HEK293 (cell line): ENCODE measurements around the gene SYNPR.

Source experiments
- CTCF ChIA-PET: fragments of 350-600 bp; formaldehyde crosslinking; extraction: SDS; loops from one replicate; lab custom pipeline; 2021; ENCODE audit warnings: antibody characterized with exemption; lab: Yijun Ruan, JAX
- POLR2A ChIA-PET: fragments of 300-600 bp; formaldehyde crosslinking; extraction: SDS; loops from one replicate; lab custom pipeline; 2020; ENCODE audit warnings: antibody characterized with exemption, inconsistent platforms; lab: Yijun Ruan, JAX
- H3K27ac ChIP-seq: fragments of 200-500 bp; sonication (Bioruptor generic); 2 replicates; pipeline ENCODE4 v1.5.1; 2014; ENCODE audit warnings: low read depth, low read length, control low read depth, inconsistent platforms; ENCODE audit errors: extremely low read depth
- H3K36me3 ChIP-seq, 2 experiments: fragments of 200-500 bp in 1 of 2; sonication (Bioruptor generic) in 1 of 2; 1 replicate in 1 of 2; 2 replicates in 1 of 2; pipeline ENCODE4 v1.5.1; 2014 to 2017; ENCODE audit warnings: inconsistent platforms in 2 of 2, low read length in 2 of 2; ENCODE audit not compliant: control insufficient read depth in 2 of 2, insufficient read depth in 1 of 2
- H3K4me1 ChIP-seq: fragments of 200-500 bp; sonication (Bioruptor generic); 2 replicates; pipeline ENCODE4 v1.5.1; 2014; ENCODE audit warnings: mild to moderate bottlenecking, low read length, inconsistent platforms; ENCODE audit not compliant: control insufficient read depth, insufficient read depth
- H3K4me3 ChIP-seq: 2 replicates; pipeline ENCODE4 v1.5.1; 2011; ENCODE audit warnings: low read depth, mild to moderate bottlenecking, control low read depth, low read length, moderate library complexity
- H3K9me3 ChIP-seq: fragments of 200-500 bp; sonication (Bioruptor generic); 2 replicates; pipeline ENCODE4 v1.5.1; 2014; ENCODE audit warnings: low read depth, low read length, inconsistent platforms; ENCODE audit not compliant: control insufficient read depth, insufficient read depth
- BCL11B ChIP-seq: fragments of 450-650 bp; formaldehyde crosslinking; IDR thresholded peaks from 2 replicates; pipeline ENCODE4 v1.5.1; 2016; ENCODE audit warnings: low read depth, missing biosample characterization, missing genetic modification characterization
- GLI2 ChIP-seq: fragments of 450-650 bp; formaldehyde crosslinking; IDR thresholded peaks from 2 replicates; pipeline ENCODE4; 2017; ENCODE audit warnings: missing biosample characterization, missing genetic modification characterization, low read depth, borderline replicate concordance
- INSM2 ChIP-seq: fragments of 450-650 bp; formaldehyde crosslinking; IDR thresholded peaks from 2 replicates; pipeline ENCODE4 v1.5.1; 2016; ENCODE audit warnings: missing biosample characterization, missing genetic modification characterization
- OSR2 ChIP-seq: fragments of 450-650 bp; formaldehyde crosslinking; IDR thresholded peaks from 2 replicates; pipeline ENCODE4 v1.5.1; 2016; ENCODE audit warnings: missing biosample characterization, missing genetic modification characterization
- REST ChIP-seq: fragments of 450-650 bp; formaldehyde crosslinking; IDR thresholded peaks from 2 replicates; pipeline ENCODE4 v1.5.1; 2016; ENCODE audit warnings: missing biosample characterization, missing genetic modification characterization
- SP3 ChIP-seq: fragments of 450-650 bp; formaldehyde crosslinking; IDR thresholded peaks from 2 replicates; pipeline ENCODE4 v1.5.1; 2016; ENCODE audit warnings: missing biosample characterization, missing genetic modification characterization
- ZBTB21 ChIP-seq: fragments of 450-650 bp; formaldehyde crosslinking; IDR thresholded peaks from 2 replicates; pipeline ENCODE4 v1.5.1; 2017; ENCODE audit warnings: missing biosample characterization, missing genetic modification characterization
- ZEB2 ChIP-seq: fragments of 450-650 bp; formaldehyde crosslinking; IDR thresholded peaks from 2 replicates; pipeline ENCODE4 v1.5.1; 2016; ENCODE audit warnings: missing biosample characterization, missing genetic modification characterization
- ZNF10 ChIP-seq: fragments of 450-650 bp; formaldehyde crosslinking; IDR thresholded peaks from 2 replicates; pipeline ENCODE4 v1.5.1; 2017; ENCODE audit warnings: missing biosample characterization, missing genetic modification characterization
- ZNF146 ChIP-seq: fragments of 450-650 bp; formaldehyde crosslinking; IDR thresholded peaks from 2 replicates; pipeline ENCODE4 v1.5.1; 2016; ENCODE audit warnings: missing biosample characterization, missing genetic modification characterization
- ZNF148 ChIP-seq: fragments of 450-650 bp; formaldehyde crosslinking; IDR thresholded peaks from 2 replicates; pipeline ENCODE4 v1.5.0; 2017; ENCODE audit warnings: missing biosample characterization, missing genetic modification characterization, borderline replicate concordance
- ZNF280D ChIP-seq: fragments of 450-650 bp; formaldehyde crosslinking; IDR thresholded peaks from 2 replicates; pipeline ENCODE4 v1.5.1; 2016; ENCODE audit warnings: missing biosample characterization, missing genetic modification characterization
- ZNF404 ChIP-seq: fragments of 450-650 bp; formaldehyde crosslinking; IDR thresholded peaks from 2 replicates; pipeline ENCODE4 v1.5.1; 2017; ENCODE audit warnings: missing biosample characterization, missing genetic modification characterization
- ZNF473 ChIP-seq: fragments of 450-650 bp; formaldehyde crosslinking; IDR thresholded peaks from 2 replicates; pipeline ENCODE4 v1.5.1; 2017; ENCODE audit warnings: missing biosample characterization, missing genetic modification characterization
- ZNF621 ChIP-seq: fragments of 450-650 bp; formaldehyde crosslinking; IDR thresholded peaks from 2 replicates; pipeline ENCODE4 v1.5.1; 2017; ENCODE audit warnings: missing biosample characterization, missing genetic modification characterization
- ZNF629 ChIP-seq: fragments of 450-650 bp; formaldehyde crosslinking; IDR thresholded peaks from 2 replicates; pipeline ENCODE4 v1.5.1; 2017; ENCODE audit warnings: missing biosample characterization, missing genetic modification characterization

The SYNPR gene

GRCh38 chr3:63355809-63356208, 77.7 kb downstream of the SYNPR start:
- Histone ChIP-seq H3K4me3 (no peak overlapping the region), H3K4me1 (no peaks in the 10 kb centered on the region), H3K9me3 (no peaks in the 10 kb centered on the region), H3K36me3 (no peaks in the 10 kb centered on the region), H3K27ac (no peak overlapping the region)
- CTCF ChIA-PET = interaction anchor here (1.5 kb wide), 1 partner anchor 462 kb away, joined by 5 read pairs; no protein-coding TSS in a partner anchor
- POLR2A ChIA-PET = no interaction called here
- TF ChIP-seq ZNF621 (tag by site-specific recombination) = no peak
- TF ChIP-seq ZNF280D = no peak
- TF ChIP-seq ZNF10 (tag by site-specific recombination) = no peak

GRCh38 chr3:63364495-63364894, 86.4 kb downstream of the SYNPR start:
- H3K9me3 ChIP-seq = no peaks in the 10 kb centered on the region
- POLR2A ChIA-PET = no interaction called here
- H3K4me1 ChIP-seq = no peaks in the 10 kb centered on the region
- no peak overlapping the region for H3K4me3 ChIP-seq
- H3K27ac ChIP-seq = no peak overlapping the region
- H3K36me3 ChIP-seq = no peaks in the 10 kb centered on the region
- TF ChIP-seq ZNF146 (tag by site-specific recombination) = no peak
- no peak for TF ChIP-seq ZNF629 (tag by site-specific recombination)
- TF ChIP-seq OSR2 (tag by site-specific recombination) = no peak
- TF ChIP-seq REST (tag by site-specific recombination) = peak; percentile 84
- no peak for TF ChIP-seq ZNF404
- TF ChIP-seq ZBTB21 = no peak
- TF ChIP-seq, all 188 proteins: peak for 1
- CTCF ChIA-PET = interaction anchor here (1.1 to 1.6 kb wide), 5 partner anchors 10 to 454 kb away, joined by 3 to 4 read pairs (median 3); partner anchors contain the start of gene C3orf49

GRCh38 chr3:63364910-63365309, 86.8 kb downstream of the SYNPR start:
- Histone ChIP-seq H3K9me3 (no peaks in the 10 kb centered on the region), H3K27ac (no peak overlapping the region), H3K4me3 (no peak overlapping the region), H3K36me3 (no peaks in the 10 kb centered on the region), H3K4me1 (no peaks in the 10 kb centered on the region)
- ChIA-PET CTCF (interaction anchor here (0.6 to 1.8 kb wide), 7 partner anchors 11 to 658 kb away, joined by 3 to 7 read pairs (median 3); partner anchors contain the start of gene PSMD6), POLR2A (no interaction called here)
- TF ChIP-seq SP3 (tag by site-specific recombination) (no peak), BCL11B (tag by site-specific recombination) (no peak), GLI2 (tag by site-specific recombination) (no peak), ZNF148 (no peak), INSM2 (tag by site-specific recombination) (no peak), ZNF473 (tag by site-specific recombination) (no peak), ZEB2 (tag by site-specific recombination) (no peak)
